T47D (cell line): Measurements from ENCODE around the gene OLIG2.
A peak's percentile ranks its signal among the peaks of the same experiment; 100 is the strongest.

Experiments used
- DNase-seq, 2 experiments: peaks; one replicate each; pipeline versions ENCODE4 v3.0.0 to v3.0.0-alpha.2; 2011 to 2012; ENCODE audit warnings: low read depth in 1 of 2, low spot score in 1 of 2
- JUND ChIP-seq: IDR thresholded peaks from 2 replicates; pipeline ENCODE4 v1.6.1; 2012; ENCODE audit warnings: low read depth
- in situ Hi-C: cut with HindIII; loops from 2 replicates; pipeline ENCODE4 v1.10.0; 2016; ENCODE audit warnings: low sequenced_read_pairs, low pct_unique_long_range_greater_than_20kb

OLIG2 gene

DNA sequence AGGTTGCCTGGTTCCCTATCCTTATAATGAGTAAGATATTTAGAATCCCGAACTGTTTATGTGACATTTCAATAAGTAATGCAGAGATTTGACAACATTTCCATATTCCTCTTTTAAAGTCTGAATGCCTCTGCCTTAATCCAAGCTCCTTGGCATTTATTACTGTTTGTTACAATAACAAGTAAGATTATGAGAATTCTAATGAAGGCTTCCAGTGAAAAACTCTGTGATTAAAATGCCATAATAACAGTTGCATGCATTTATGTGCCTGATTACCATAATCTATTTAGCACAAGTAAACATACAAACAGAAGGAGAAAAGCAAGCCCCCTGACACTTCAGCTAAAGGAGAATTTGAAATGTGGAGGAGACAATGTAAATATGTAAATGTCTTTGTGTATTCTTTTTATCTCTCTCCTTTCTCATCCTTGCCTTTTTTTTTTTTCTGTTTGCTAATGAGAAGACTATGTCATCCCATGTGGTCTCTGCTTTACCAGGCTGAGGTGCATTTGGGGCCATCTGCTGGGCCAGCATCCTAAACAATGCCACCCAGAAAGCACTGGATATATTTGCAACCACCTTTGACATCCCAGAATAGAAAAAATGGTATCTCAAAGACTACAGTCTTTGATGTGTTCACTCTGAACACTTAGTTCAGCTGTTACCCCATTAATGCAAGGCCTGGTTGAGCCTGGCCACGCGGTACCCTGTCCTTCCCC lies 17.2 kb upstream of the OLIG2 start:
- DNase-seq = no peak
- TF ChIP-seq JUND = no peak
- in situ Hi-C loops = no loop called here

DNA sequence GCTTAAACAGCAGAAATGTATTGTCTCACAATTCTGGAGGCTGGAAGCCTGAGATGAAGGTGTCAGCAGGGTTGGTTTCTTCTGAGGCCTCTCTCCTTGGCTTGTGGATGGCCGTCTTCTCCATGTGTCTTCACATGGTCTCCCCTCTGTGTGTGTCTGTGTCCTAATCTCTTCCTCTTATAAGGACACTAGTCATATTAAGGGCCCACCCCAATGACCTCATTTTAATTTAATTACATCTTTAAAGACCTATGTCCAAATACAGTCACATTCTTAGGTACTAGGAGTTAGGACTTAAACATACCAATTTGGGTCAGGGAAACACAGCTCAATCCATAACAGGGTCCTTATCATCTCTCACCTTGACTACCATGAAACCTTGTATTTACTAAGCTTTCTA lies 14.8 kb upstream of the OLIG2 start:
- in situ Hi-C loops = no loop called here
- TF ChIP-seq JUND = no peak
- DNase-seq = no peak

DNA sequence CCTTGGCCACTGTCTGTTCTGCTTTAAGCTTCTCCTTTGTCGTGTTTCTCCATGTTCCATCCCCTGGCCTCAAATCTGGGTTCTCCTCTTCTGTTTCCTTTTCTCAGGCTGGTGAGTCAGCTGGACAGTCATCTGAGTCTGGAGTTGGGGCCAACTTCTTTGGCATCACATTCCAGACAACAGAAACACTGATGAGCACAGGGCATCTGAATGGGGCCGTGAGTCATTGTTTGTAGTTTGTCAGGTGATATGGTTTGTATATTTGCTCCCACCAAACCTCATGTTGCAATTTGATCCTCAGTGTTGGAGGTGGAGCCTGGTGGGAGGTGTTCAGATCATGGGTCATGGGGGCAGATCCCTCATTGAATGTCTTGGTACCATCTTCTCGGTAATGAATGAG lies 14.3 kb upstream of the OLIG2 start:
- no peak for DNase-seq
- in situ Hi-C loops = no loop called here
- TF ChIP-seq JUND = no peak

DNA sequence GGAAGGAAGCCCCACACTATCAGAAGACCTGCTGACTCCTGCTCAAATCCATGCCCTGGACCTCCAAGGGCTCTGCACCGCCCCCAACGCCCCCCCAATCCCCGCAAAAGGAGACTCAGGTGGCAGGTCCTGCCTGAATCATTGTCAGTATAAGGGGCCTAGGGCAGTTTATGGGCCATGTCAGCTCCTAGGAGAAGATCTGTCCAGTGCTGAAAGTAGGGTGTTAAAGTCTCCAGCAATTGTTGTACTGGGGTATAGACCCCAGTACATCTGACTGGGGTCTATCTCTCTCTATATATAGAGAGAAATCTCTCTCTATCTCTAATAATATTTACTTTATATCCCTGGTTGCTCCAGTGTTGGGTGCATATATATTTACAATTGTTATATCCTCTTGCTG lies 12.1 kb upstream of the OLIG2 start:
- in situ Hi-C loops = no loop called here
- peak in 1 of 2 experiments; percentile 14 for DNase-seq
- TF ChIP-seq JUND = no peak

DNA sequence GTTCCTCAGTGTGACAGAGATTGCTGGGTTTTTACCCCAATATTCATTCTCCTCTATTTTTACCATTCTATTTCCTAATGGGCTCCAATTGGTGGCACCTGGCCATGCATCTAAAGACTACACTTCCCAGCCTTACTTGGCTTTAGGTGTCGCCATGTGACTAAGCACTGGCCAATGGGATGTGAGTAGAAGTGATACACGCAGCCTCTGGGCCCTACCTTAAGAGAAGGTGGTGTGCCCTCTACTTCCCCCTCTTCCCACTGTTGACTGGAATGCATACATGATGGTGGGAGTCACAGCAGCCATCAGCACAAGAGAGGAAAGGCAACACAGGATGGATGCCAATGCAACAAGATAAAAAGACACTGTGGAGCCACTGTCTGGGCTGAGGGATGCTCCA lies 11.4 kb upstream of the OLIG2 start:
- TF ChIP-seq JUND = no peak
- no peak for DNase-seq

DNA sequence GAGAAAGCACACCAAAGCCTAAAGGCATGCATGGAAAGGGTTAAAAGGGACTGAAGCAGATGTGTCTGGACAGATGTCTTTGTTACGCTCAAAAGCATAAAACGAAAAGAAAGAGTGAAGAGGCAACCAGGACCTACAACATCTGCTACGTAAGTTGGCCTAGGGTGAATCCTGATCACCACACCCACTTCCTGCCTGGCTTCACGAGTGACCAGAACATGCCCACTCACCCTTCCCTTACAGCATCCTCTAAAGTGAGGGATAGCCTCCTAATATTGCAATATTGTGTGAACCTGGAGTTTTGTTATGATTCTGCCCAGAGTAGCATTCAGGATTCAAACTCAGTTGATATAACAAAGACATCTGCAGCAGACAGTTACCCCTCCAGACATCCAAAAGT lies 10.6 kb upstream of the OLIG2 start:
- in situ Hi-C loops = no loop called here

More for the DNA sequence above, 11.4 kb upstream of the OLIG2 start:
- in situ Hi-C loops = no loop called here

DNA sequence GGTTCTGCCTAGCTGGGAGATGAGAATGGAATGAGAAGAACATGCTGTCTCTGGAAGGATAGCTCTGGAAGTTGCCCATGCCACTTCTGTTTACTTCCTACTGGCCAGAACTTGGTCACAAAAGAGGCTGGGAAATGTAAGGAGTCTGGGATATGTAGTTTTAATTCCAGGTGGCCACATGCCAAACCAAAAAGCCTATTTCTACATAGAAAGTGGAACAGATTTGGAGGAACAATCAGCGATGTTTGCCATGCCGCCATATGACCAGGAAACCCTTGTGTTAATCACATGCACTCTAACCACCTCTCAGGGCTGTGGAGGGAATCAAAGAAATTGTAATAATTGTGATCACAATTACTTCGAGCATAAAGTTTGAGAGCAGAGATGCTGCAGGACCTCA lies 10.0 kb upstream of the OLIG2 start:
- in situ Hi-C loops = no loop called here
- no peak for DNase-seq
- TF ChIP-seq JUND = no peak

More for the DNA sequence above, 10.6 kb upstream of the OLIG2 start:
- no peak for TF ChIP-seq JUND
- DNase-seq = no peak

DNA sequence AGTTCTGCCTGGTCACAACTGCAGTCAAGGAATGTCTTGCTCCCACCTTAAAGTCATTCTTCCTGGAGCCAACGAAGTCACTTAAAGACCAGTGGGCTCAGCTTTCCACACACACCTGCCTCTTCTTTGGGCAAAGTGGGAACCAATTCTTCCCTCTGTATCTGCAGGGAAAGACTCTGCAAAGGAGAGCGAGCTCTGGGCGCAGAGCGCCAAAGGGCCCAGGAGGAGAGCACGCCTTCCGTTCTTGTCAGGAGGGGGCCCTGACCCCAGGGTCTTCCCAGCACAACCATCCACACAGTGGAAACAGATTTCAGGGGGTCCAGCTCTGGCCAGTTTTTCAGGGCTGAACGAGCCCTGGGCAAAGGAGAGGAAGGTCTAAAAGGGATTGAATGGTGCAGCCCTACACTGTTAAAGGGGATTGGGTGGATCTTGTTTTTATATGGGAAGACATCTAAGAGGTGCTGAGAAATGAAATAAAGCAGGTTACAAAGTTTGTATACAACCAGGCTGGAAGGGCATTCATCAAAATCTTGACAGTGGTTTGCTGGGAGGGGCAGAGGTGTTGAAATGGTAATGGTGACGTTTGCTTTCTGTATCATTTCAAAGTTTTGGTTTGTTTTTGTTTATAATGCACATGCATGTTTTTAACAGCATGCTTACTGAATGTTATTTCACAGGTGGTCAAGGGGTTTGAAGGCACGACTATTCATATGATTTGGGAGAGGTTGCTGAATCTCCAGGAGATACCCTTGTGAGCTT lies 6.8 kb upstream of the OLIG2 start:
- no peak for TF ChIP-seq JUND
- in situ Hi-C loops = no loop called here
- DNase-seq = no peak

DNA sequence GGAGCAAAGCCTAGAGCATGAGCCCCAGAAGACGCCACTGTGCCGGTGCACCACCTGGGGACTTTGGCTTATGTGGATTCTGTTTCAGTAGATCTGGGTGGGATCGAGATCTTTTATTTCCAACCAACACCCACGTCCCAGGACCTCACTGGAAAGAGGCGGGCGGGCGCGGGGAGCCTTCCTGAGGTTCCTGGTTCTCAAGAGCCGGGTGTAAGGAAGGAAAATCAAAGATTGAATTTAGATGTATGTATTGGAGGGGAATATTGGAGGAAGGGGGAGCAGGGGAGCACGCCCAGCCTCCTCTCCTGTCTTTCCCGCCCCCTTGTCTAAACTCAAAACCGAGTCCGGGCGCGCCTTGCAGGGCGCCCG lies 6.2 kb upstream of the OLIG2 start:
- no peak for TF ChIP-seq JUND
- in situ Hi-C loops = no loop called here
- DNase-seq = no peak

DNA sequence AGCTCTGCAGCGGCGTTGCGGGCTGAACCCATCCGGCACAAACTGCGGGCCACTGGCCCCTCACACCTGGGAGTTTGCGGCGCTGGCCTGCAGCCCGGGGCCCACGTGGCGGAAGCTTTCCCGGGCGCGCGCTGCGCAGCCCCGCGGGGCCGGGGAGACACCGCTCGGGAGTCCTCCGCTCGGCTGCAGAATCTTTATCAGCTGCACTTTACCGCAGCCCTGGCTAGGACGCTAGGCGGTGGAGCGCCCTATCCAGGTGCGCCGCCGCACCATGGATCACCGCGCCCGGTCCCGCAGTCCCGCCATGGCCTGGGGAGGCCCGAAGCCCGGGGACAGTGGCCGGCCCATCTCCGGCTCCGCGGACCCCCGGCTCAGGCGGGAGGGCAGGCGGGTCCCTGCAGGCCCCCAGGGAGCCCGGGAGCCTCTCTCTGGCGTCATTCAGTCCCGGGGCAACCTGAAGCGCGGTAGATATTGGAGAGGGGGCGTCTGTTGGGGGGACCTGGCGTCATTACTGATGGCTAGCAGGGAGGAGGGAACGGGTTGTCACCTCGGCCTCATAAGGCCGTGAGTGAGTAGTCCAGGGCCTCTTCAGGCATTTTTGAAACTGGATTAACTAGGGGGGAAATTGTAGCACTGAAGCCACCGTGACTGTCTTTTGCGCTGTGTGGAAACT lies 5.7 kb upstream of the OLIG2 start:
- TF ChIP-seq JUND = no peak
- DNase-seq = no peak

DNA sequence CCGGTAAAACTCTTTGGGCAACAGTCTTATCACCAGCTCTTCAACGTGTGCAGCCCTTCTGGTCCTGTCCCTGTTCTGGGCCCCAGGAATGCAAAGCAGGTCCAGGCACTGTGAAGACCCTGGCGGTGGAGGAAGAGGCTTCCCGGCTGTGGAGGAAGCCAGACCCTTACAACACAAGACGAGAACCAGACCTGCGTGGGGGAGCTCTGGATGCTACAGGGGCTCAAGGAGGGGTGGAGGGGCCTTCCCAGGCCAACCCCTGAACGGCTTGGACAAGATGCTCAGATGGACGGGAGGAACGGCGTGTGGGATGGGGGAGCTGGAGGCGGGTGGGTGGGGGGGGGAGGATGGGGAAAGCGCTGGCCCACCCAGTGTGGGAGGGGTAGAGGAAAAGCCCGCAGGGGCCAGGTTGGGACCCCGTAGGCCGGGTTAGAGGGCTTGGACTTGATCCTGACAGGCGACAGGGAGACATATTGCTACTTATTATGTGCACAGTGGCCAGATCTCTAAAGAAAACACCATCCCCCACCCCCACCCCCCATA lies 5.1 kb upstream of the OLIG2 start:
- DNase-seq = no peak
- no peak for TF ChIP-seq JUND
- in situ Hi-C loops = no loop called here

More for the DNA sequence above, 5.7 kb upstream of the OLIG2 start:
- in situ Hi-C loops = no loop called here

DNA sequence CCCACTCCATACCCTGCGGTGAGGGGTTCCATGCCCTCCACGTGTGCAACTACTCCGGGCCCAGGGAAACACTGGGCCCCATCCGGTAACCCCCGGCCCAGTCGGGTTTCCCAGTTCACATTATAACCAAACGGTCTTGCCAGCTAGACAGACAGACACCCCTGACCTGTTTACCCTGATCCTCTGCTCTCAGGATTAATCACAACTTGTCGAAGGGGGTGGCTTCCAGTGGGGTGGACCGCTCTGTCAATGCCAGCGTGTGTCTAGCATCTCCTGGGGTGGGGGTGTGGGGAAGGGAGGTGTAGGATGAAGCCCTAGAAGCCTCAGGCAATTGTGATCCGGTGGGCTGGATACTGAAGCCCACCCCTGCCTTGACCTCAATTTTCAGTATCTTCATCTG lies 4.6 kb upstream of the OLIG2 start:
- in situ Hi-C loops = no loop called here
- DNase-seq = no peak
- no peak for TF ChIP-seq JUND

DNA sequence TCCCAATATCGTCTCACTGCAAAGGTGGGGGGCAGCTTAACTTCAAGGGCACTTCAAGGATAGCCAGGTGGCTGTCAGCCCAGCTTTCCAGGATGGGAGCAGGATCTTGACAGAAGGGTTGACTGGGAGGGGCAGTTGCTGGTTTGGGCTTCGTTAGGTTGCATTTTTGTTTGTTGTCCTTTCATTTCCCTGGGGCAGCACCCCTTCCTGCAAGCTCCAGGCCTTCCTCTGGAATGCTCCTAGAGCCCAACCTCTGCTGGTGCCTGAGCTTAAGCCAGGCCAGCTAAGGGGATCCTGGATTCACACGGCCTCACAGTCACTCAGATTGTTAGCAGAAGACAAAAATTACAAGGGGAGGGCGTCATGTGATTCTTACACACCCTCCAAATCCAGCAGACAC lies 4.1 kb upstream of the OLIG2 start:
- in situ Hi-C loops = no loop called here
- TF ChIP-seq JUND = no peak
- DNase-seq = no peak
